Measurements from ENCODE around the gene CDKAL1.

CDKAL1 gene

GRCh38 chr6:20909621-20910020 is 375.4 kb downstream of the CDKAL1 start:
- no CpG with 5 or more reads among the region's 2 CpGs for WGBS, 2 donors (ENCODE audit: extremely low coverage in 2 of 2, insufficient read length in 2 of 2, insufficient replicate concordance in 1 of 2)
- no peak for DNase-seq (ENCODE audit: low spot score)
- no peak overlapping the region for H3K4me3 ChIP-seq (ENCODE audit: low read length in 2 of 2)

GRCh38 chr6:20911712-20912111 is 377.5 kb downstream of the CDKAL1 start:
- Histone ChIP-seq H3K4me2 (ENCODE audit: insufficient read depth, low read length, poor library complexity, severe bottlenecking) (no peak overlapping the region), H2BK120ac (ENCODE audit: low read depth, low read length) (no peak overlapping the region), H3K9me3 (replicated peaks in 1 of 2; ENCODE audit: control insufficient read depth in 2 of 2, insufficient read depth in 1 of 2, low read depth in 1 of 2, low read length in 2 of 2) (peaks cover 4 to 14% of the 10 kb centered on the region in 2 donors), H3K9ac (ENCODE audit: low read depth, low read length, poor library complexity) (no peak overlapping the region), H2BK5ac (ENCODE audit: low read length) (no peak overlapping the region), H3K27ac (replicated peaks; ENCODE audit: low read length) (no peak overlapping the region), H3K18ac (ENCODE audit: low read length) (no peak overlapping the region), H2AFZ (ENCODE audit: low read length) (no peak overlapping the region), H3K23ac (ENCODE audit: low read depth, low read length, poor library complexity) (no peak overlapping the region), H3K4ac (ENCODE audit: low read length) (no peak overlapping the region), H3K14ac (ENCODE audit: low read length) (no peak overlapping the region), H3K27me3 (ENCODE audit: control insufficient read depth in 3 of 3, insufficient read depth in 3 of 3, low read depth in 1 of 3, low read length in 3 of 3) (no peaks in the 10 kb centered on the region), H4K91ac (ENCODE audit: low read depth, low read length, poor library complexity) (no peak overlapping the region), H2BK15ac (ENCODE audit: low read length) (no peak overlapping the region), H3K4me1 (ENCODE audit: control insufficient read depth in 2 of 2, insufficient read depth in 1 of 2, low read depth in 1 of 2, low read length in 2 of 2) (no peaks in the 10 kb centered on the region), H3K36me3 (replicated peaks in 1 of 2; ENCODE audit: control insufficient read depth in 2 of 2, insufficient read depth in 2 of 2, low read length in 2 of 2) (no peaks in the 10 kb centered on the region), H2AK5ac (ENCODE audit: low read depth, low read length) (no peak overlapping the region), H3K4me3 (ENCODE audit: low read length in 2 of 2) (no peak overlapping the region), H4K8ac (ENCODE audit: low read depth, low read length) (no peak overlapping the region), H3K79me1 (ENCODE audit: low read depth, low read length) (no peaks in the 10 kb centered on the region), H2BK12ac (ENCODE audit: low read length) (no peak overlapping the region)
- DNase-seq (ENCODE audit: low spot score), result no peak
- no CpG with 5 or more reads among the region's 1 CpG for WGBS, 2 donors (ENCODE audit: extremely low coverage in 2 of 2, insufficient read length in 2 of 2, insufficient replicate concordance in 1 of 2)

More at GRCh38 chr6:20909621-20910020, 375.4 kb downstream of the CDKAL1 start:
- Histone ChIP-seq H3K23ac (ENCODE audit: low read depth, low read length, poor library complexity) (no peak overlapping the region), H3K4me2 (ENCODE audit: insufficient read depth, low read length, poor library complexity, severe bottlenecking) (no peak overlapping the region), H2BK5ac (ENCODE audit: low read length) (no peak overlapping the region), H2BK15ac (ENCODE audit: low read length) (no peak overlapping the region), H2BK12ac (ENCODE audit: low read length) (no peak overlapping the region), H3K18ac (ENCODE audit: low read length) (no peak overlapping the region), H3K4ac (ENCODE audit: low read length) (no peak overlapping the region), H2AK5ac (ENCODE audit: low read depth, low read length) (no peak overlapping the region), H3K14ac (ENCODE audit: low read length) (no peak overlapping the region), H4K8ac (ENCODE audit: low read depth, low read length) (no peak overlapping the region), H4K91ac (ENCODE audit: low read depth, low read length, poor library complexity) (no peak overlapping the region), H3K27ac (replicated peaks; ENCODE audit: low read length) (no peak overlapping the region), H3K36me3 (replicated peaks in 1 of 2; ENCODE audit: control insufficient read depth in 2 of 2, insufficient read depth in 2 of 2, low read length in 2 of 2) (peaks cover 0 to 2% of the 10 kb centered on the region in 2 donors), H3K79me1 (ENCODE audit: low read depth, low read length) (no peaks in the 10 kb centered on the region), H3K4me1 (ENCODE audit: control insufficient read depth in 2 of 2, insufficient read depth in 1 of 2, low read depth in 1 of 2, low read length in 2 of 2) (no peaks in the 10 kb centered on the region), H3K9me3 (replicated peaks in 1 of 2; ENCODE audit: control insufficient read depth in 2 of 2, insufficient read depth in 1 of 2, low read depth in 1 of 2, low read length in 2 of 2) (peaks cover 5 to 12% of the 10 kb centered on the region in 2 donors), H3K9ac (ENCODE audit: low read depth, low read length, poor library complexity) (no peak overlapping the region), H3K27me3 (ENCODE audit: control insufficient read depth in 3 of 3, insufficient read depth in 3 of 3, low read depth in 1 of 3, low read length in 3 of 3) (no peaks in the 10 kb centered on the region), H2AFZ (ENCODE audit: low read length) (no peak overlapping the region), H2BK120ac (ENCODE audit: low read depth, low read length) (no peak overlapping the region)

GRCh38 chr6:20915156-20915555 is 380.9 kb downstream of the CDKAL1 start:
- no peak overlapping the region for H3K14ac ChIP-seq (ENCODE audit: low read length)
- no peaks in the 10 kb centered on the region for H3K4me1 ChIP-seq (ENCODE audit: control insufficient read depth in 2 of 2, insufficient read depth in 1 of 2, low read depth in 1 of 2, low read length in 2 of 2)
- H2AFZ ChIP-seq (ENCODE audit: low read length), result no peak overlapping the region
- H2AK5ac ChIP-seq (ENCODE audit: low read depth, low read length), result no peak overlapping the region
- H3K9me3 ChIP-seq (replicated peaks in 1 of 2; ENCODE audit: control insufficient read depth in 2 of 2, insufficient read depth in 1 of 2, low read depth in 1 of 2, low read length in 2 of 2), result peaks cover 4 to 14% of the 10 kb centered on the region in 2 donors
- no peaks in the 10 kb centered on the region for H3K36me3 ChIP-seq (replicated peaks in 1 of 2; ENCODE audit: control insufficient read depth in 2 of 2, insufficient read depth in 2 of 2, low read length in 2 of 2)
- no peak for DNase-seq (ENCODE audit: low spot score)
- H2BK12ac ChIP-seq (ENCODE audit: low read length), result no peak overlapping the region
- H3K27me3 ChIP-seq (ENCODE audit: control insufficient read depth in 3 of 3, insufficient read depth in 3 of 3, low read depth in 1 of 3, low read length in 3 of 3), result no peaks in the 10 kb centered on the region
- H3K27ac ChIP-seq (replicated peaks; ENCODE audit: low read length), result no peak overlapping the region
- no peak overlapping the region for H2BK120ac ChIP-seq (ENCODE audit: low read depth, low read length)
- no peak overlapping the region for H4K91ac ChIP-seq (ENCODE audit: low read depth, low read length, poor library complexity)
- H3K4me3 ChIP-seq (ENCODE audit: low read length in 2 of 2), result no peak overlapping the region
- no CpG with 5 or more reads among the region's 1 CpG for WGBS, 2 donors (ENCODE audit: extremely low coverage in 2 of 2, insufficient read length in 2 of 2, insufficient replicate concordance in 1 of 2)
- H3K23ac ChIP-seq (ENCODE audit: low read depth, low read length, poor library complexity), result no peak overlapping the region
- H2BK15ac ChIP-seq (ENCODE audit: low read length), result no peak overlapping the region
- H4K8ac ChIP-seq (ENCODE audit: low read depth, low read length), result no peak overlapping the region
- H3K4ac ChIP-seq (ENCODE audit: low read length), result no peak overlapping the region
- no peak overlapping the region for H3K9ac ChIP-seq (ENCODE audit: low read depth, low read length, poor library complexity)
- no peak overlapping the region for H3K18ac ChIP-seq (ENCODE audit: low read length)
- H3K4me2 ChIP-seq (ENCODE audit: insufficient read depth, low read length, poor library complexity, severe bottlenecking), result no peak overlapping the region
- H2BK5ac ChIP-seq (ENCODE audit: low read length), result no peak overlapping the region
- H3K79me1 ChIP-seq (ENCODE audit: low read depth, low read length), result no peaks in the 10 kb centered on the region

- DNase-seq (ENCODE audit: low spot score), result no peak
- H2AFZ ChIP-seq (ENCODE audit: low read length), result no peak overlapping the region
- WGBS, 2 donors (ENCODE audit: extremely low coverage in 2 of 2, insufficient read length in 2 of 2, insufficient replicate concordance in 1 of 2), result no CpG with 5 or more reads among the region's 1 CpG
- H2BK15ac ChIP-seq (ENCODE audit: low read length), result no peak overlapping the region
- H3K14ac ChIP-seq (ENCODE audit: low read length), result no peak overlapping the region
- no peak overlapping the region for H2BK5ac ChIP-seq (ENCODE audit: low read length)
- no peak overlapping the region for H3K27ac ChIP-seq (replicated peaks; ENCODE audit: low read length)
- no peak overlapping the region for H3K4me2 ChIP-seq (ENCODE audit: insufficient read depth, low read length, poor library complexity, severe bottlenecking)
- H4K91ac ChIP-seq (ENCODE audit: low read depth, low read length, poor library complexity), result no peak overlapping the region
- no peaks in the 10 kb centered on the region for H3K4me1 ChIP-seq (ENCODE audit: control insufficient read depth in 2 of 2, insufficient read depth in 1 of 2, low read depth in 1 of 2, low read length in 2 of 2)
- H3K9me3 ChIP-seq (replicated peaks in 1 of 2; ENCODE audit: control insufficient read depth in 2 of 2, insufficient read depth in 1 of 2, low read depth in 1 of 2, low read length in 2 of 2), result peaks cover 4 to 14% of the 10 kb centered on the region in 2 donors
- H2BK12ac ChIP-seq (ENCODE audit: low read length), result no peak overlapping the region
- no peaks in the 10 kb centered on the region for H3K27me3 ChIP-seq (ENCODE audit: control insufficient read depth in 3 of 3, insufficient read depth in 3 of 3, low read depth in 1 of 3, low read length in 3 of 3)
- H2AK5ac ChIP-seq (ENCODE audit: low read depth, low read length), result no peak overlapping the region
- no peak overlapping the region for H4K8ac ChIP-seq (ENCODE audit: low read depth, low read length)
- no peak overlapping the region for H3K9ac ChIP-seq (ENCODE audit: low read depth, low read length, poor library complexity)
- no peak overlapping the region for H3K4me3 ChIP-seq (ENCODE audit: low read length in 2 of 2)
- H3K18ac ChIP-seq (ENCODE audit: low read length), result no peak overlapping the region
- H3K4ac ChIP-seq (ENCODE audit: low read length), result no peak overlapping the region
- H3K23ac ChIP-seq (ENCODE audit: low read depth, low read length, poor library complexity), result no peak overlapping the region
- no peaks in the 10 kb centered on the region for H3K36me3 ChIP-seq (replicated peaks in 1 of 2; ENCODE audit: control insufficient read depth in 2 of 2, insufficient read depth in 2 of 2, low read length in 2 of 2)
- no peaks in the 10 kb centered on the region for H3K79me1 ChIP-seq (ENCODE audit: low read depth, low read length)
- H2BK120ac ChIP-seq (ENCODE audit: low read depth, low read length), result no peak overlapping the region
Observed at GRCh38 chr6:20915626-20916025, 381.4 kb downstream of the CDKAL1 start.

Data from neuronal stem cell (in vitro differentiated cells).